ENCODE measurements around the gene CC2D2A. TPM values are rescaled to one million over a fixed set of nuclear protein-coding genes. Genes with fewer than 3 reads are reported as not detected.

Gene CC2D2A
- total RNA-seq, 1 experiment from 2014 or later, result 13.0 TPM

- H3K36me3 ChIP-seq (ENCODE audit: control insufficient read depth in 1 of 2, insufficient read depth in 2 of 2, low read length in 2 of 2), result no peaks in the 10 kb centered on the region
- no peaks in the 10 kb centered on the region for H4K20me1 ChIP-seq (ENCODE audit: insufficient read depth)
- no peaks in the 10 kb centered on the region for H3K4me1 ChIP-seq (ENCODE audit: control insufficient read depth in 1 of 2, insufficient read depth in 2 of 2, low read length in 2 of 2)
- POLR2A ChIA-PET, result no interaction called here
- DNase-seq (ENCODE audit: low read depth, low spot score) (no peak), ATAC-seq (no peak)
- H3K4me2 ChIP-seq (ENCODE audit: low read length), result no peak overlapping the region
- intact Hi-C loops (cut with micrococcal nuclease), result no loop called here
- BruUV-seq (replicated peaks), result no TSS peak
- H3K9me3 ChIP-seq (ENCODE audit: control insufficient read depth in 1 of 2, insufficient read depth in 1 of 2, low read depth in 1 of 2, low read length in 2 of 2), result no peaks in the 10 kb centered on the region
- H3K27me3 ChIP-seq (ENCODE audit: insufficient read depth, low read length), result peaks cover 13% of the 10 kb centered on the region
- no peak overlapping the region for H3K4me3 ChIP-seq (replicated peaks in 1 of 2; ENCODE audit: low read depth in 1 of 2, low read length in 2 of 2)
- TF ChIP-seq JUND (IDR thresholded peaks at IDR 0.05), result no peak
- no peak for TF ChIP-seq EGR1 (IDR thresholded peaks at IDR 0.05; ENCODE audit: low read depth)
- TF ChIP-seq FOSL1 (IDR thresholded peaks at IDR 0.05; ENCODE audit: low read depth), result no peak
- TF ChIP-seq POLR2AphosphoS5 (IDR thresholded peaks at IDR 0.05; ENCODE audit: low read depth, low read length), result no peak
- no peak for TF ChIP-seq CEBPB (IDR thresholded peaks at IDR 0.05; ENCODE audit: low read depth)
- TF ChIP-seq ATF3 (IDR thresholded peaks at IDR 0.05), result no peak
- no peak for TF ChIP-seq ZNF274 (IDR thresholded peaks at IDR 0.05; ENCODE audit: low read depth, low read length)
- no peak for TF ChIP-seq CBX3 (IDR thresholded peaks at IDR 0.05; ENCODE audit: low read depth)
- no peak for TF ChIP-seq EZH2 (IDR thresholded peaks at IDR 0.05)
- TF ChIP-seq SP1 (IDR thresholded peaks at IDR 0.05; ENCODE audit: low read depth), result no peak
- TF ChIP-seq MAX (IDR thresholded peaks at IDR 0.05), result no peak
- no peak for TF ChIP-seq RAD21 (IDR thresholded peaks at IDR 0.05; ENCODE audit: low read depth)
- no peak for TF ChIP-seq ZFX (IDR thresholded peaks at IDR 0.05)
- TF ChIP-seq POLR2A (IDR thresholded peaks at IDR 0.05; ENCODE audit: borderline replicate concordance, extremely low read depth, insufficient read depth, insufficient read length), result no peak
- TF ChIP-seq EZH2phosphoT487 (IDR thresholded peaks at IDR 0.05; ENCODE audit: borderline replicate concordance), result no peak
- CTCF ChIA-PET, result no interaction called here
- H2AFZ ChIP-seq (ENCODE audit: low read depth, low read length, poor library complexity, severe bottlenecking), result no peak overlapping the region
- H3K9ac ChIP-seq (ENCODE audit: low read length), result no peak overlapping the region
- RAD21 ChIA-PET (ENCODE audit: low non-redundant PET in 1 of 2, low total read pairs in 2 of 2, uncharacterized antibody in 2 of 2, unreplicated experiment in 2 of 2), result no interaction called here
- H3K79me2 ChIP-seq (ENCODE audit: insufficient read depth, low read length), result no peaks in the 10 kb centered on the region
- no peaks in the 10 kb centered on the region for H3K9me2 ChIP-seq (ENCODE audit: insufficient read depth)
- H3K27ac ChIP-seq (ENCODE audit: low read depth, low read length), result no peak overlapping the region
Observed at GRCh38 chr4:15420642-15421041, 49.0 kb upstream of the CC2D2A start.

- Histone ChIP-seq H3K9me3 (ENCODE audit: control insufficient read depth in 1 of 2, insufficient read depth in 1 of 2, low read depth in 1 of 2, low read length in 2 of 2) (no peaks in the 10 kb centered on the region), H3K27ac (ENCODE audit: low read depth, low read length) (no peak overlapping the region), H3K36me3 (ENCODE audit: control insufficient read depth in 1 of 2, insufficient read depth in 2 of 2, low read length in 2 of 2) (no peaks in the 10 kb centered on the region), H4K20me1 (ENCODE audit: insufficient read depth) (no peaks in the 10 kb centered on the region), H3K4me1 (ENCODE audit: control insufficient read depth in 1 of 2, insufficient read depth in 2 of 2, low read length in 2 of 2) (no peaks in the 10 kb centered on the region), H3K9ac (ENCODE audit: low read length) (no peak overlapping the region), H3K79me2 (ENCODE audit: insufficient read depth, low read length) (no peaks in the 10 kb centered on the region), H3K4me2 (ENCODE audit: low read length) (no peak overlapping the region), H3K4me3 (replicated peaks in 1 of 2; ENCODE audit: low read depth in 1 of 2, low read length in 2 of 2) (no peak overlapping the region), H3K27me3 (ENCODE audit: insufficient read depth, low read length) (peaks cover 21% of the 10 kb centered on the region), H3K9me2 (ENCODE audit: insufficient read depth) (no peaks in the 10 kb centered on the region), H2AFZ (ENCODE audit: low read depth, low read length, poor library complexity, severe bottlenecking) (no peak overlapping the region)
- ChIA-PET RAD21 (ENCODE audit: low non-redundant PET in 1 of 2, low total read pairs in 2 of 2, uncharacterized antibody in 2 of 2, unreplicated experiment in 2 of 2) (no interaction called here), CTCF (no interaction called here), POLR2A (no interaction called here)
- DNase-seq (ENCODE audit: low read depth, low spot score), result no peak
- BruUV-seq (replicated peaks), result no TSS peak
- ATAC-seq, result no peak
- intact Hi-C loops (cut with micrococcal nuclease), result no loop called here
- TF ChIP-seq ZBTB33 (IDR thresholded peaks at IDR 0.05; ENCODE audit: extremely low read depth, insufficient replicate concordance, low read length), result no peak
- TF ChIP-seq FOSL1 (IDR thresholded peaks at IDR 0.05; ENCODE audit: low read depth), result no peak
- no peak for TF ChIP-seq ZNF274 (IDR thresholded peaks at IDR 0.05; ENCODE audit: low read depth, low read length)
- TF ChIP-seq TCF7L2 (IDR thresholded peaks at IDR 0.05; ENCODE audit: borderline replicate concordance, extremely low read depth, insufficient read depth, insufficient read length), result no peak
- no peak for TF ChIP-seq REST (IDR thresholded peaks at IDR 0.05; ENCODE audit: low read depth)
Observed at GRCh38 chr4:15423285-15423711, 46.4 kb upstream of the CC2D2A start.
